Activated CD8-positive, alpha-beta T cell treated with anti-CD3 and anti-CD28 coated beads for 36 hours (primary cell): Measurements from ENCODE around the gene CBX6. TPM values are rescaled to one million over a fixed set of nuclear protein-coding genes. Genes with fewer than 3 reads are reported as not detected.

ENCODE experiments used
- ATAC-seq: fragments of 200-7000 bp; cut with Tn5 transposase; one replicate; pipeline ENCODE4 v1.10.0; 2021; ENCODE audit warnings: mild to moderate bottlenecking, moderate library complexity
- CTCF ChIA-PET: fragments of 350-600 bp; sonication (Branson Sonifier 250); formaldehyde crosslinking; loops from one replicate; lab custom pipeline; 2021; ENCODE audit warnings: antibody characterized with exemption; lab: Charles Lee
- POLR2A ChIA-PET: fragments of 350-600 bp; sonication (Branson Sonifier 250); formaldehyde crosslinking; loops from one replicate; lab custom pipeline; 2021; ENCODE audit warnings: antibody characterized with exemption; lab: Charles Lee
- DNase-seq: peaks from one replicate; pipeline ENCODE4 v3.0.0-alpha.2; 2020
- H3K27ac Mint-ChIP-seq: one replicate; pipeline ENCODE4 v1.8.0; 2021; ENCODE audit warnings: mild to moderate bottlenecking, mixed read lengths
- H3K27me3 Mint-ChIP-seq: one replicate; pipeline ENCODE4 v1.8.0; 2021; ENCODE audit warnings: mixed read lengths
- H3K36me3 Mint-ChIP-seq: one replicate; pipeline ENCODE4 v1.8.0; 2021; ENCODE audit warnings: low read depth, mixed read lengths
- H3K4me1 Mint-ChIP-seq: one replicate; pipeline ENCODE4 v1.8.0; 2021; ENCODE audit warnings: low read depth, mixed read lengths
- H3K4me3 Mint-ChIP-seq: one replicate; pipeline ENCODE4 v1.8.0; 2021; ENCODE audit warnings: mild to moderate bottlenecking, moderate library complexity, mixed read lengths
- H3K9me3 Mint-ChIP-seq: one replicate; pipeline ENCODE4 v1.8.0; 2021; ENCODE audit warnings: mixed read lengths
- CTCF ChIP-seq: fragments of 200-600 bp; IDR thresholded peaks from one replicate; pipeline ENCODE4 v1.8.0; 2022; ENCODE audit warnings: antibody characterized with exemption, mild to moderate bottlenecking
- intact Hi-C: fragments of 100-400 bp; cut with micrococcal nuclease; formaldehyde crosslinking; loops from one replicate; pipeline ENCODE4 v1.10.0; 2022
- total RNA-seq, 2 experiments: library from RNA; stranded (reverse); gene quantifications; one replicate each; pipeline ENCODE4 v1.2.3, GENCODE V29; 2021

The CBX6 gene
- total RNA-seq, 2 experiments from 2014 or later = 97.7 to 99.4 TPM

GRCh38 chr22:38815842-38816241 is 56.2 kb downstream of the CBX6 start:
- Mint-ChIP-seq H3K9me3 (no peaks in the 10 kb centered on the region), H3K4me1 (no peaks in the 10 kb centered on the region), H3K36me3 (no peaks in the 10 kb centered on the region), H3K27ac (no peak overlapping the region), H3K27me3 (peaks cover 6% of the 10 kb centered on the region), H3K4me3 (no peak overlapping the region)
- POLR2A ChIA-PET = no interaction called here
- no peak for ATAC-seq
- TF ChIP-seq CTCF = no peak
- no peak for DNase-seq
- CTCF ChIA-PET = no interaction called here
- intact Hi-C loops = no loop called here

Other genes with a start within 250 kb of the CBX6 start
- gene FAM227A, start 215.8 kb downstream of the CBX6 start, total RNA-seq = 1 to 10 TPM in 1 of 2 experiments, under 1 TPM in 1; 0.74 to 1.1 TPM
- gene CBY1, start 215.6 kb downstream of the CBX6 start, total RNA-seq = 10 to 100 TPM; 15.6 to 15.7 TPM
- 100 to 1,000 TPM; 155 to 158 TPM for gene TOMM22, start 190.3 kb downstream of the CBX6 start, total RNA-seq
- gene JOSD1, start 171.3 kb downstream of the CBX6 start, total RNA-seq = 10 to 100 TPM; 84.7 to 88.1 TPM
- gene GTPBP1, start 166.3 kb downstream of the CBX6 start, total RNA-seq = 10 to 100 TPM; 93.3 to 97.6 TPM
- 100 to 1,000 TPM; 101 to 107 TPM for gene SUN2, start 116.2 kb downstream of the CBX6 start, total RNA-seq
- gene DNAL4, start 78.1 kb downstream of the CBX6 start, total RNA-seq = 1 to 10 TPM; 5.5 to 6.0 TPM
- gene NPTXR, start 28.2 kb downstream of the CBX6 start, total RNA-seq = under 1 TPM; 0.69 to 0.83 TPM
- gene APOBEC3A, start 85.4 kb upstream of the CBX6 start, total RNA-seq = not detected
- 1 to 10 TPM; 5.0 to 5.1 TPM for gene APOBEC3B, start 110.1 kb upstream of the CBX6 start, total RNA-seq
- gene APOBEC3C, start 142.0 kb upstream of the CBX6 start, total RNA-seq = 10 to 100 TPM; 82.2 to 82.6 TPM
- gene APOBEC3D, start 148.9 kb upstream of the CBX6 start, total RNA-seq = 10 to 100 TPM; 34.4 to 34.9 TPM
- 10 to 100 TPM; 20.7 to 25.0 TPM for gene APOBEC3F, start 168.6 kb upstream of the CBX6 start, total RNA-seq
- 10 to 100 TPM; 66.0 to 66.5 TPM for gene APOBEC3G, start 205.1 kb upstream of the CBX6 start, total RNA-seq
- 1 to 10 TPM; 6.8 to 7.1 TPM for gene APOBEC3H, start 225.0 kb upstream of the CBX6 start, total RNA-seq